Umbilical cord (tissue), 2 donors: Measurements from ENCODE around the gene KCNIP1. TPM values are rescaled to one million over a fixed set of nuclear protein-coding genes. Genes with fewer than 3 reads are reported as not detected.
A peak's percentile ranks its signal among the peaks of the same experiment; 100 is the strongest.

Source experiments
- DNase-seq: peaks from one replicate; pipeline ENCODE4 v3.0.0-alpha.2; 2015; ENCODE audit warnings: low spot score
- total RNA-seq: library from RNA; depleted of rRNA; stranded (reverse); fragments of >200 nt; gene quantifications from one replicate; pipeline ENCODE4 v1.2.3, GENCODE V29; 2014; ENCODE audit warnings: low replicate concordance; ENCODE audit not compliant: insufficient read depth

KCNIP1 gene
- total RNA-seq, 1 donor from 2014 or later, result 2.9 TPM

- peak; percentile 44 for DNase-seq
Measured at GRCh38 chr5:170597109-170597751, 93.4 kb downstream of the KCNIP1 start.

DNA sequence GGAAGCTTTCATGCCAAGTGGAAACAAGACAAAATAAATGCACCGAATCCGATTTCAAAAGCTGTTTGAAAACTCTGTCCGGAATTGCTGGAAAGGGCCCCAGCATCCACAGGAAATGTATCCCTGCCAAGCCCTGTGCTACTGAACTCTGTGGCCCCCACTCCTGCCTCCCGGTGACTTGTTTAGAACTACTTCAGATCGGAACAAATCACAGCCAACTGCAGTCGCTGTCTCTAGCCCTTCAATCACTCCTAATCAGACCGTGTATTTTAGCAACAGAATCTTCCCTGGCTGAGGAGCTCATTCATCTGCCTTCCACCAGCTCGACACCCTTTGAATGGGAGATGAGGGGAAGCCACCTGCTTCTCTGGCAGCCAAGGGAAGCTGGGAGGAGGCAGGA, 94.1 kb downstream of the KCNIP1 start:
- DNase-seq, result peak; percentile 15

DNA sequence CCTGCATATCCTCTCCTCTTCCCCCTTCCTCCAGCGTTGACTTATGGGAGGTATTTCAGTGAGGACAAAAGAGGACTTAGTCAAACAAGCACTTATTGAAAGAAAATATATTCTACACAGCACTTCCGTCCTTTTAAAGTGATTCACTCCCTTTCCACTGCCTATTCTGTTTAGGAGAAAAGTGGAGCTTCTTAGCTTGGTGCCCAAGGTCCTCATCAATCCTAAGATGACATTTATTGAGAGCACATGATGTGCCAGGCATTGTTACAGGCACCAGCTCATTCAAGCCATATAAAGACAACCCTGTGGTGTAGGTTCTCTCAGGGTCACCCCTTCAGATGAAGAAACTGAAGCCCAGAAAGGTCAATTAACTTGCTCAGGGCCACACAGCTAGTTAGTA, 95.9 kb downstream of the KCNIP1 start:
- DNase-seq, result no peak

- no peak for DNase-seq
Measured at GRCh38 chr5:170601619-170602018, 97.8 kb downstream of the KCNIP1 start.

- no peak for DNase-seq
Measured at GRCh38 chr5:170603109-170603508, 99.3 kb downstream of the KCNIP1 start.

DNA sequence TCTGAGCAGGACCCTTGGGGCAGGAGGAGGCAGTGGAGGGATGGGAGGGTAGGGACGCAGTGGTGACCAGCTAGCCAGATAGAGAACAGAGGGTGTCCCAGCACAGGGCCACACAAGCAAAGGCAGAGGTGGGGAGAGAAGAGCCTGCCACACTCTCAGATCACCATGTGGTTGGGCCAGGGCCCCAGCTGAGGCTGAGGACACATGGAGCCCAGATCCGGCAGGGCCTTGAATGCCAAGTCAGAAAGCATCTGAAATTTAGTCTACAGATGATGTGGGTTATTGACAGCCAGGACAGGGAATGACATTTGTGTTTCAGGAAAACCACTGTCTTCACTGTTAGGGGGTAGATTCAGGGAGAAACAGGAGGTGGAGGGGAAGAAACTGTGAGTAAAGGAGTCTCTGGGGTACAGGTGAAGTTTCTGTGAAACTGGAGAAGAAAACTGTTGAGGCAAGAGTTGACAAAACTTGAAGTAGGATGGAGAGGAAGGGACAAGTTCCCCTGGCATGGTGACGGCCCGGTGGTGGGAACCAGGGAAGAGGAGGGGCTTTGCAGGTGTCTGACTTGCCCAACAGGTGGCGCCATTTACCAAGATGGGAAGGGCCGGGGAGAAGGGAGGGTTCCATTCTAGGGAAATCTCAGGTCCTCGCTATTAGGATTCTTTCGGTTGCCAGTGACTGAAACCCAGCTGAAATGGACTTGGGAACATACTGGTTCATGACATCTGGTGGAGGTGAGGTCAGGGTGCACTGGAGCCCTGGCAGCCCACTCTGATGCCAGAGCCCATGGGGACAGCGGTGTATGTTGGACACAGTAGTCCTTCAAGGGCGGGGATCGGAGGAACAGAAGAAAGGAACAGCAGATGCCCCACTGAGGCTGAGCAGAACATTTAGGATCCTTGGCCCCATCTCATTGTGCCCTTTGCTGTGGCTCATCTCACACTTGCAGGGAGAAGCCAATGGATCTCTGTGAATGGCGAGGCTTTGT, 100.1 kb downstream of the KCNIP1 start:
- peak; percentile 14 for DNase-seq

- no peak for DNase-seq
Measured at GRCh38 chr5:170606941-170607340, 103.1 kb downstream of the KCNIP1 start.

DNA sequence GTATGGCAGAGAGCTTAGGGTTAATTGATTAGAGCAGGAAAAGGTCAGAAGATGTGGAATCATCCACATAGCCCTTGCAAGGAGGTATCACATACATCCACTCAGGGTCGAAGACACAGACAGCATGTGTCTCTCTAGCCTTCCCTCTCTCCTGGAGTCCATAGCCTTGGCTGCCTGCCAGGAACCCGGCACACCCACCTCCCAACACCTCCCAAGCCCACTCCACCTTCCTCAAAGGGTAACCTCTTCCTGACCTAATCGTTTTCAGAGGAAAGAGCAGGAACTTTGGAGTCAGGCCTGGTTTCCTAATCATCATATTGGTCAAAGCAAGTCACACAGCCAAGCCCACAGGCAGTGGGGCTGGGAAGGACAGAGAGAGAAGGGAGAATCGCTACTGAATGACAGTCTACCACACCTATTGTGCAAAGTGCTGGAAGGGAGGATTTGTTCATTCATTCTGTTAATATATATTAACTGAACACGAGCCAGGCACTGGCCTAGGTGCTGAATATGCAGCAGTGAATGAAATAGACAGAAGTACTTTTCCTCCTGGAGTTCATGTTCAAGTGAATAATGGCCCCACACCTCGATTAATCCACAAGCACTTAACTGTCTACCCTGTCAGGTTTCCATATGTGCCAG, 107.8 kb downstream of the KCNIP1 start:
- DNase-seq, result no peak

DNA sequence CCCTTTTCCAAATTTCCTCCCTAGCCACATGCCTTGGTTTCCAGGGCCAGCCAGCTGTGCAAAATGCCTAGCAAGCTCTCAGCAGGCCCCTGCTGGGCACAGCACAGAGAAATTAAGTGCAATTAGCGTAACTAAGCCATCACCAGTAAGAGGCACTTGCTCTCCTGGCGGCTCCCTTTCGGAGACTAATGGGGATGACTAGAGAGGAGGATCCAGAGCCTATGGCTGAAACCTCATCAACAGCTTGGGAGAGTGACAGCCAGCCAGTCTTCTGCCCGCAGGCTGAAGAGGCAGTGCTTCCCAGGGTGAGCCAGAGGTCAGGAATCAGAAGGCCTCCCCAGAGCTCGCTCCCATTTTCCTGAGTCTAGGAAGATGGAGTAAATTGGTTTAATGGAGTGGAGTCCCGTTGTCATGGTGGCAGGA, 108.4 kb downstream of the KCNIP1 start:
- DNase-seq, result no peak

DNA sequence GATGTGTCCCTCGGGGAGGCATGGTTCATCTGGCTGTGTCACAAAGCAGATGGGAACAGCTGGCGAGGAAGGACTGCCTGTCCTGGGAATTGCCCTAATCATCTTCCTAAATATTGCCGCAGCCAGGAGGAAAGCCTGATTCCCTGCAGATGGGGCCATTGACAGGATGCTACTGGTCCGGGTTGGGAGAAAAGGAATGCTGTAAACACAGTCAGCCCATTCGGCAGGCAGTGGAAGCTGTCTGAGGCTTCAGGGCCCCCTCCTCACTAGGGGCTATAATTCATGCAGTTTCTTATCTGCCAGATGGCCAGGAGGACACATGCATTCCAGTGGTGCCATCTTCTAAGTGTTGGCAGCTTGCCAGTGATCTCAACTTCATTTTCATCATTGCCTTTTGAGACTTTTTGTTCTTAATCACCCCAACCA, 110.3 kb downstream of the KCNIP1 start:
- DNase-seq, result no peak

DNA sequence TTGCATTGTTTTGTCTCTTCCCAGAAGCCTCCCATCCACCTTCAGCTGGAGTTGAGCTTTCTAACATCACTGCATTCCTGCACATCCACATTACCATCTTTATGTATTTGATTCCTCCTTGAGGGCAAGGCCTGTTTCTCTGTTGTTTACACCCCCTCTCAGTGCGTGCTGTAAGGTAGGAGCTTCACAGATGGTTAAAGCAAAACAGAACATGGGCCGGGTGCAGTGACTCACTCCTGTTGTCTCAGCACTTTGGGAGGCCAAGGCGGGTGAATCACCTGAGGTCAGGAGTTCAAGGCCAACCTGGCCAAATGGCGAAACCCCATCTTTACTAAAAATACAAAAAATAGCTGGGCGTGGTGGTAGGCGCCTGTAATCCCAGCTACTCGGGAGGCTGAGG, 110.9 kb downstream of the KCNIP1 start:
- no peak for DNase-seq

GRCh38 chr5:170617533-170618490, 114.0 kb downstream of the KCNIP1 start:
- DNase-seq, result no peak

DNA sequence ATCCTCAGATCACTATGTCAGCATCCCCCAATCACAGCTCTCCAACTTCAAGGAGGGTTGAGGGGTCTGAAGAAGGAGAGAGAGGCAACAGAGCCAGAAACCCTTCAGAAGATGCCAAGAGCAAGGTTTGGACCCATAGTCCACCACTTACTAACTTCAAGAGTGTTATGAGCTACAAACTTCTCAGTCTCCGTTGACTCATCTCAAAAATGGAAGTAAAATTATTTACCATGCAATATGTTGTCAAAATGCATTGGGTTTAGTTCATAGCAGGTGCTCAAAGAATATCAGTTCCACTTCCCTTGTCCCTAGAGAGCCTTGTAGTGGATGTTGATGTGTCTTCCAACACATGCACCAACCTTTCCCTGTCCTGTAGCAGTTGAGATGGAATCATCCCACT, 116.0 kb downstream of the KCNIP1 start:
- no peak for DNase-seq

GRCh38 chr5:170622933-170623332, 119.1 kb downstream of the KCNIP1 start:
- DNase-seq, result no peak

- peak; percentile 47 for DNase-seq
Measured at GRCh38 chr5:170623576-170624181, 119.9 kb downstream of the KCNIP1 start.

DNA sequence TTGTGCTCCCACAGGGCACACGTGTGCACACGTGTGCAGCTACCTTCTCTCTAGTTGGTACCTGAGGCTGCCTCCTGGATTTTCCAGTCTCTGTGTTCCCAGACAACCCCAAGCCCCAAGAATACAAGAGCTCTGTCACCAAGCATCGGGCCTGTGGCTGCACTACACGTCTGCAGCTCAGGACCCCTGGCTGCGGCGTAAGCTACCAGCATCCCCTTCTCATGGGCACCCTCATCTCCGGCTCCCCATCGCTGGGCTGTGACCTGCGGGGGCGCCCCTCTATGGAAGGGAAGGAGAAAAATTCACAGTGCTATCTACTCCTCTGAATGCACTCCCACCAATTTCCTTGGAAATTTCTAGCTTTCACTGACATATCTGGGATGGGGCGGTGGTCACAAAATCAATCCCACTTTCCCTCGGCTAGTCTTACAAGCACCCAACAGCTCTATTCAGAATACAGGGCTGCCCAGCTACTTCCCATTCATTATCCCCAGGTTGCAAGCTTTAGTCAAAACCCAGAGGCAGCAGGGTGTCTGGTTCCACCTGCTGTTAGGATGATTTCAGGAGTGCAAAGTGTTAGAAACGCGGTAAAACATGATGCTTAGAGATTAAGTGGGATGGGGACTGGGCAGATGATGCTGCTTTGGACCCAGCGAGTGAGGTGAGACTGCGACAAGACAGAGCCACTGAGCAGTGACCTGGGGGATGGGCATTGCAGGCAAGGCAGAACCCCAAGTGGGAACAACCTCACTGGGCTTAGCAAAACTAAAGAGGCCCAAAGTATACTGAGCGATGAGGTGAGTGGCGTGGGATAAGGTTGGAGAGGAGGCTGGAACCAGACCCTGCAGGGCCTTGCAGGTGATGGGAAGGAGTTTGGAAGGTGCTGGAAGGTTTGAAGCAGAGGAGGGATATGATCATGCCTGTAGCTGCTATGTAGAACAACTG, 121.7 kb downstream of the KCNIP1 start:
- DNase-seq, result no peak

- DNase-seq, result no peak
Measured at GRCh38 chr5:170626507-170627150, 122.8 kb downstream of the KCNIP1 start.

GRCh38 chr5:170627271-170627670, 123.5 kb downstream of the KCNIP1 start:
- no peak for DNase-seq

- DNase-seq, result no peak
Measured at GRCh38 chr5:170628028-170628427, 124.2 kb downstream of the KCNIP1 start.
